HepG2 (cell line): ENCODE measurements around the gene TDG. TPM values are rescaled to one million over a fixed set of nuclear protein-coding genes. Genes with fewer than 3 reads are reported as not detected.

ENCODE experiments used
- ATAC-seq: fragments of 200-7000 bp; cut with Tn5 transposase; 3 replicates; pipeline ENCODE4 v1.9.1; 2020; ENCODE audit warnings: mild to moderate bottlenecking, moderate library complexity
- BruUV-seq: library from RNA; stranded (reverse); fragments of 400-500 nt; replicated peaks from 2 replicates; lab custom pipeline; 2021; lab: Mats Ljungman, UMichigan
- CTCF ChIA-PET: fragments of 300-600 bp; formaldehyde crosslinking; extraction: SDS; loops from one replicate; lab custom pipeline; 2021; ENCODE audit warnings: low total read pairs, inconsistent platforms, low intra/inter-chr PET ratio; lab: Yijun Ruan, JAX
- POLR2A ChIA-PET: fragments of 350-600 bp; sonication (Branson Sonifier 250); formaldehyde crosslinking; loops from one replicate; lab custom pipeline; 2020; ENCODE audit warnings: antibody characterized with exemption, inconsistent platforms; lab: Yijun Ruan, JAX
- DNase-seq: peaks from one replicate; pipeline ENCODE4 v3.0.0-alpha.2; 2015; ENCODE audit warnings: low spot score
- FAIRE-seq: peaks from 3 replicates; lab custom pipeline; 2011; peaks lifted over from hg19 to GRCh38; lab: Jason Lieb, UNC
- H2AFZ ChIP-seq: one replicate; pipeline ENCODE4 v1.6.1; 2011; ENCODE audit warnings: low read length, inconsistent platforms
- H3K27ac ChIP-seq: fragments of 300-600 bp; 3 replicates; pipeline ENCODE4 v1.8.0; 2011; ENCODE audit warnings: mixed run types, mild to moderate bottlenecking, mixed read lengths, low read length, inconsistent platforms; ENCODE audit not compliant: insufficient read depth; ENCODE audit errors: extremely low read length
- H3K27me3 ChIP-seq, 2 experiments: fragments of 200-600 bp in 1 of 2; 2 replicates in 1 of 2; 3 replicates in 1 of 2; pipeline versions ENCODE4 v1.6.0 to v1.8.0; 2011; ENCODE audit warnings: low read length in 2 of 2, mild to moderate bottlenecking in 2 of 2, moderate library complexity in 2 of 2, inconsistent platforms in 1 of 2; ENCODE audit not compliant: insufficient read depth in 2 of 2, control insufficient read depth in 1 of 2
- H3K36me3 ChIP-seq, 2 experiments: fragments of 200-600 bp in 1 of 2; replicated peaks in 1 of 2; 2 replicates in 1 of 2; 3 replicates in 1 of 2; pipeline versions ENCODE4 v1.5.1 to v1.8.0; 2011; ENCODE audit warnings: low read length in 2 of 2, inconsistent platforms in 1 of 2; ENCODE audit not compliant: insufficient read depth in 2 of 2, control insufficient read depth in 1 of 2
- H3K4me1 ChIP-seq: 2 replicates; pipeline ENCODE4 v1.5.1; 2012; ENCODE audit warnings: low read length, inconsistent platforms; ENCODE audit not compliant: insufficient read depth
- H3K4me2 ChIP-seq: 2 replicates; pipeline ENCODE4 v1.6.0; 2011; ENCODE audit warnings: low read depth, low read length, inconsistent platforms
- H3K4me3 ChIP-seq, 3 experiments: fragments of 200-600 bp in 1 of 3; sonication (generic), shearing (Covaris generic) in 1 of 3; replicated peaks in 1 of 3; 2 replicates each; pipeline ENCODE4 v1.5.1; 2011 to 2016; ENCODE audit warnings: low read length in 3 of 3, inconsistent platforms in 2 of 3, low read depth in 2 of 3, mild to moderate bottlenecking in 2 of 3, control low read depth in 1 of 3, mixed read lengths in 1 of 3; ENCODE audit not compliant: insufficient read depth in 1 of 3
- H3K79me2 ChIP-seq: one replicate; pipeline ENCODE4 v1.6.1; 2011; ENCODE audit warnings: low read length, inconsistent platforms; ENCODE audit not compliant: insufficient read depth
- H3K9ac ChIP-seq: 2 replicates; pipeline ENCODE4 v1.6.0; 2011; ENCODE audit warnings: mild to moderate bottlenecking, low read depth, low read length, inconsistent platforms; ENCODE audit not compliant: insufficient read depth
- H3K9me3 ChIP-seq: 2 replicates; pipeline ENCODE4 v1.5.1; 2012; ENCODE audit warnings: mild to moderate bottlenecking, low read length
- H4K20me1 ChIP-seq: 2 replicates; pipeline ENCODE4 v1.6.0; 2011; ENCODE audit warnings: inconsistent platforms, mild to moderate bottlenecking, low read length, moderate library complexity; ENCODE audit not compliant: insufficient read depth
- CEBPB ChIP-seq: IDR thresholded peaks from 2 replicates; pipeline ENCODE4 v1.6.1; 2011; ENCODE audit warnings: low read depth, low read length, improper control_type of control experiment, borderline replicate concordance
- NR0B2 ChIP-seq: sonication (generic); formaldehyde crosslinking; IDR thresholded peaks from 2 replicates; pipeline ENCODE4 v1.4.0; 2020; ENCODE audit warnings: mild to moderate bottlenecking, missing genetic modification reagents
- PAWR ChIP-seq: sonication (generic); formaldehyde crosslinking; IDR thresholded peaks from 2 replicates; pipeline ENCODE4 v1.4.0; 2020; ENCODE audit warnings: missing genetic modification reagents, mild to moderate bottlenecking, borderline replicate concordance
- RNF2 ChIP-seq: fragments of 450-650 bp; conservative IDR thresholded peaks from 2 replicates; pipeline ENCODE4 v1.6.1; 2016; ENCODE audit warnings: low read depth
- TBL1XR1 ChIP-seq: fragments of 150-350 bp; IDR thresholded peaks from 2 replicates; pipeline ENCODE4 v1.6.1; 2014; ENCODE audit warnings: borderline replicate concordance, low read length; ENCODE audit not compliant: partially characterized antibody
- TOE1 ChIP-seq: sonication (generic); formaldehyde crosslinking; IDR thresholded peaks from 2 replicates; pipeline ENCODE4 v1.4.0; 2020; ENCODE audit warnings: mild to moderate bottlenecking, missing genetic modification reagents
- U2AF1 ChIP-seq: fragments of 200-400 bp; formaldehyde crosslinking; optimal IDR thresholded peaks from 2 replicates; pipeline ENCODE3; 2017; ENCODE audit warnings: mild to moderate bottlenecking, low read depth, low read length
- ZBED4 ChIP-seq: sonication (generic); formaldehyde crosslinking; IDR thresholded peaks from 2 replicates; pipeline ENCODE4 v1.4.0; 2020; ENCODE audit warnings: missing genetic modification reagents, borderline replicate concordance
- ZNF225 ChIP-seq: sonication (generic); formaldehyde crosslinking; IDR thresholded peaks from 2 replicates; pipeline ENCODE4 v1.4.0; 2020; ENCODE audit warnings: mild to moderate bottlenecking, missing genetic modification reagents
- ZNF572 ChIP-seq: sonication (generic); formaldehyde crosslinking; IDR thresholded peaks from 2 replicates; pipeline ENCODE4 v1.5.1; 2020; ENCODE audit warnings: mild to moderate bottlenecking, missing genetic modification reagents
- ZSCAN9 ChIP-seq: IDR thresholded peaks from 2 replicates; pipeline ENCODE4 v1.6.1; 2016; ENCODE audit warnings: borderline replicate concordance
- WGBS: methylation state at CpG from one replicate; pipeline ENCODE4 v1.1.6; 2017; ENCODE audit warnings: low lambda C conversion rate; 5-methylcytosine and 5-hydroxymethylcytosine counted together
- in situ Hi-C: cut with HindIII; loops from 2 replicates; pipeline ENCODE4 v1.10.0; 2017; ENCODE audit warnings: low pct_unique_long_range_greater_than_20kb; ENCODE audit not compliant: extremely low pct_ligation_motif_present
- intact Hi-C: fragments of 100-400 bp; cut with micrococcal nuclease; formaldehyde crosslinking; loops from one replicate; pipeline ENCODE4 v1.10.0; 2022; ENCODE audit not compliant: unreplicated experiment
- polyA plus RNA-seq, 8 experiments: library from polyadenylated mRNA; depleted of rRNA in 3 of 8; stranded (reverse) in 7 of 8; unstranded in 1 of 8; fragments of >200 nt; fragmentation: Illumina TruSeq in 4 of 8; extraction: Trizol in 4 of 8; gene quantifications; 2 replicates each; pipeline versions ENCODE4 v1.2.1 to v1.2.3, GENCODE V29; 2011 to 2016; ENCODE audit warnings: low read depth in 4 of 8, missing spikeins in 1 of 8, mixed read lengths in 1 of 8; ENCODE audit not compliant: insufficient read depth in 1 of 8
- total RNA-seq, 5 experiments: library from RNA; depleted of rRNA; stranded (reverse); fragments of >200 nt; fragmentation: Illumina TruSeq; extraction: Trizol; gene quantifications; 2 replicates each; pipeline ENCODE4 v1.2.3, GENCODE V29; 2016; ENCODE audit warnings: low read depth in 1 of 5

Gene TDG
- total and polyA plus RNA-seq, 2 of the 13 experiments (the other 11 are each of a cell fraction or from before 2014, with no cell fraction given) = 14.2 to 19.5 TPM

GRCh38 chr12:104000807-104001434, 35.2 kb downstream of the TDG start:
- DNase-seq (no peak), FAIRE-seq (no peak)
- intact Hi-C loops = no loop called here

More at GRCh38 chr12:104000807-104001434, 35.2 kb downstream of the TDG start:
- H3K27me3 ChIP-seq = peaks cover 0 to 2% of the 10 kb centered on the region in 2 experiments; a peak in 2 of 5 replicates
- in situ Hi-C loops = no loop called here
- no peak overlapping the region for H2AFZ ChIP-seq
- H3K27ac ChIP-seq = no peak overlapping the region
- BruUV-seq = no TSS peak
- TF ChIP-seq RNF2 = no peak
- no peak for TF ChIP-seq CEBPB
- no peak for TF ChIP-seq TBL1XR1
- no peak for TF ChIP-seq ZNF225 (CRISPR knock-in tag)
- no peak for TF ChIP-seq ZBED4 (CRISPR knock-in tag)
- no peak for TF ChIP-seq U2AF1
- TF ChIP-seq NR0B2 (CRISPR knock-in tag) = no peak
- TF ChIP-seq ZNF572 (CRISPR knock-in tag) = no peak
- no peak for TF ChIP-seq ZSCAN9 (CRISPR knock-in tag)
- no peak for TF ChIP-seq PAWR (CRISPR knock-in tag)
- TF ChIP-seq TOE1 (CRISPR knock-in tag) = no peak
- TF ChIP-seq, all 625 proteins: peak for 0
- Histone ChIP-seq H4K20me1 (no peaks in the 10 kb centered on the region), H3K36me3 (no peaks in the 10 kb centered on the region), H3K4me2 (no peak overlapping the region), H3K79me2 (no peaks in the 10 kb centered on the region), H3K9ac (no peak overlapping the region), H3K4me3 (no peak overlapping the region), H3K4me1 (peaks cover 11% of the 10 kb centered on the region), H3K9me3 (no peaks in the 10 kb centered on the region)
- WGBS = 5% methylated on average over 3 of the region's 3 CpGs
- ChIA-PET CTCF (no interaction called here), POLR2A (no interaction called here)
- no peak for ATAC-seq
